IMR-90 (cell line): ENCODE data around the gene STUB1. TPM values are rescaled to one million over a fixed set of nuclear protein-coding genes. Genes with fewer than 3 reads are reported as not detected.
"Not testable (repeated sequence)": the region's sequence is repeated elsewhere in the genome, so short reads cannot be mapped to it uniquely, and the experiment has no call there.

ENCODE experiments used
- ATAC-seq: fragments of 200-7000 bp; cut with Tn5 transposase; 2 replicates; pipeline ENCODE4 v1.9.1; 2020; ENCODE audit warnings: low read depth, mild to moderate bottlenecking, moderate library complexity
- BruUV-seq: library from RNA; stranded (reverse); fragments of 400-500 nt; replicated peaks from 2 replicates; lab custom pipeline; 2021; lab: Mats Ljungman, UMichigan
- CTCF ChIA-PET: fragments of 300-600 bp; formaldehyde crosslinking; extraction: SDS; loops from one replicate; lab custom pipeline; 2021; ENCODE audit warnings: antibody characterized with exemption; lab: Yijun Ruan, JAX
- POLR2A ChIA-PET: fragments of 300-600 bp; sonication (Branson Sonifier 250); formaldehyde crosslinking; loops from one replicate; lab custom pipeline; 2022; ENCODE audit warnings: antibody characterized with exemption; ENCODE audit not compliant: unreplicated experiment; lab: Charles Lee
- DNase-seq: peaks from one replicate; pipeline ENCODE4 v3.0.0; 2013
- H2AFZ ChIP-seq: replicated peaks from 2 replicates; pipeline ENCODE3; 2013; ENCODE audit warnings: low read length, mild to moderate bottlenecking; ENCODE audit not compliant: poor library complexity
- H2AK5ac ChIP-seq: 2 replicates; pipeline ENCODE4 v1.6.1; 2013; ENCODE audit warnings: low read depth, low read length, inconsistent platforms
- H2AK9ac ChIP-seq: replicated peaks from 2 replicates; pipeline ENCODE3; 2013; ENCODE audit warnings: mild to moderate bottlenecking, low read depth, low read length, moderate library complexity; ENCODE audit not compliant: poor library complexity
- H2BK120ac ChIP-seq: 2 replicates; pipeline ENCODE4 v1.6.1; 2013; ENCODE audit warnings: low read depth, low read length, inconsistent platforms
- H2BK15ac ChIP-seq: 3 replicates; pipeline ENCODE4 v1.6.1; 2013; ENCODE audit warnings: low read depth, low read length, inconsistent platforms
- H2BK20ac ChIP-seq: 2 replicates; pipeline ENCODE4 v1.6.1; 2013; ENCODE audit warnings: low read depth, mild to moderate bottlenecking, inconsistent platforms, low read length, moderate library complexity
- H2BK5ac ChIP-seq: 2 replicates; pipeline ENCODE4 v1.6.1; 2013; ENCODE audit warnings: mild to moderate bottlenecking, low read depth, low read length, inconsistent platforms; ENCODE audit not compliant: poor library complexity, severe bottlenecking
- H3K14ac ChIP-seq: replicated peaks from 2 replicates; pipeline ENCODE4 v1.6.1; 2013; ENCODE audit warnings: low read depth, low read length, inconsistent platforms
- H3K18ac ChIP-seq: 2 replicates; pipeline ENCODE4 v1.6.1; 2013; ENCODE audit warnings: low read depth, low read length, control low read depth
- H3K23ac ChIP-seq: 2 replicates; pipeline ENCODE4 v1.6.1; 2013; ENCODE audit warnings: low read depth, low read length, inconsistent platforms
- H3K27ac ChIP-seq: 2 replicates; pipeline ENCODE4 v1.5.1; 2013; ENCODE audit warnings: mild to moderate bottlenecking, control low read depth, low read length; ENCODE audit not compliant: insufficient read depth
- H3K27me3 ChIP-seq: 2 replicates; pipeline ENCODE4 v1.6.1; 2013; ENCODE audit warnings: low read length; ENCODE audit not compliant: control insufficient read depth, insufficient read depth
- H3K36me3 ChIP-seq: 2 replicates; pipeline ENCODE4 v1.6.1; 2013; ENCODE audit warnings: low read length, mixed read lengths; ENCODE audit not compliant: control insufficient read depth, insufficient read depth
- H3K4ac ChIP-seq: 2 replicates; pipeline ENCODE4 v1.6.1; 2013; ENCODE audit warnings: low read depth, low read length, inconsistent platforms
- H3K4me1 ChIP-seq: 2 replicates; pipeline ENCODE4 v1.6.1; 2013; ENCODE audit warnings: low read length, mixed read lengths; ENCODE audit not compliant: control insufficient read depth, insufficient read depth
- H3K4me2 ChIP-seq: 2 replicates; pipeline ENCODE4 v1.6.1; 2013; ENCODE audit warnings: low read depth, mild to moderate bottlenecking, control low read depth, low read length, moderate library complexity
- H3K4me3 ChIP-seq: 2 replicates; pipeline ENCODE4 v1.5.1; 2013; ENCODE audit warnings: low read depth, mild to moderate bottlenecking, control low read depth, low read length, moderate library complexity; ENCODE audit not compliant: insufficient read depth
- H3K56ac ChIP-seq: 2 replicates; pipeline ENCODE4 v1.6.1; 2013; ENCODE audit warnings: low read length, inconsistent platforms; ENCODE audit not compliant: insufficient read depth; ENCODE audit errors: extremely low read depth
- H3K79me1 ChIP-seq, 2 experiments: 2 replicates each; pipeline ENCODE4 v1.6.1; 2013; ENCODE audit warnings: low read length in 2 of 2, inconsistent platforms in 1 of 2, low read depth in 1 of 2
- H3K9ac ChIP-seq: 2 replicates; pipeline ENCODE4 v1.6.1; 2013; ENCODE audit warnings: low read depth, low read length, control low read depth
- H3K9me1 ChIP-seq: 2 replicates; pipeline ENCODE4 v1.6.1; 2013; ENCODE audit warnings: low read length, inconsistent platforms; ENCODE audit not compliant: insufficient read depth
- H3K9me3 ChIP-seq: 2 replicates; pipeline ENCODE4 v1.6.1; 2013; ENCODE audit warnings: low read length; ENCODE audit not compliant: control insufficient read depth, insufficient read depth
- H4K20me1 ChIP-seq: 2 replicates; pipeline ENCODE4 v1.6.1; 2013; ENCODE audit warnings: low read length, inconsistent platforms; ENCODE audit not compliant: insufficient read depth
- H4K5ac ChIP-seq: 2 replicates; pipeline ENCODE4 v1.6.1; 2013; ENCODE audit warnings: mild to moderate bottlenecking, low read depth, low read length, control low read depth
- H4K8ac ChIP-seq, 2 experiments: 2 replicates each; pipeline ENCODE4 v1.6.1; 2013; ENCODE audit warnings: low read depth in 2 of 2, low read length in 2 of 2, control low read depth in 1 of 2, inconsistent platforms in 1 of 2
- H4K91ac ChIP-seq: 2 replicates; pipeline ENCODE4 v1.6.1; 2013; ENCODE audit warnings: low read depth, low read length, inconsistent platforms; ENCODE audit not compliant: insufficient read depth
- WGBS, 2 experiments: methylation state at CpG; one replicate each; pipeline versions ENCODE4 v1.1.5 to v1.1.7; 2013; ENCODE audit warnings: missing lambda C conversion rate in 2 of 2; ENCODE audit not compliant: insufficient read length in 1 of 2; ENCODE audit errors: extremely low coverage in 2 of 2; 5-methylcytosine and 5-hydroxymethylcytosine counted together
- dilution Hi-C: fragments of 300-500 bp; cut with HindIII; formaldehyde crosslinking; loops from one replicate; pipeline ENCODE4 v1.14.3; 2018; ENCODE audit warnings: low sequenced_read_pairs; ENCODE audit not compliant: unreplicated experiment
- in situ Hi-C: fragments of 300-500 bp; cut with MboI; formaldehyde crosslinking; loops from 3 replicates; pipeline ENCODE4 v1.14.3; 2019; ENCODE audit warnings: low sequenced_read_pairs, inconsistent platforms, mixed read lengths
- intact Hi-C: fragments of 100-400 bp; cut with micrococcal nuclease; formaldehyde crosslinking; loops from 2 replicates; pipeline ENCODE4 v1.10.0; 2022
- polyA plus RNA-seq, 3 experiments: library from polyadenylated mRNA; depleted of rRNA; stranded (reverse); fragments of >200 nt; gene quantifications; 2 replicates each; pipeline ENCODE4 v1.2.3, GENCODE V29; 2012; ENCODE audit warnings: low replicate concordance in 1 of 3
- total RNA-seq: library from RNA; depleted of rRNA; stranded (reverse); fragments of >200 nt; gene quantifications from 2 replicates; pipeline ENCODE4 v1.2.3, GENCODE V29; 2012

The STUB1 gene
- total and polyA plus RNA-seq, 2 of the 4 experiments (the other 2 are of a cell fraction) = 183 to 186 TPM

- H3K9me1 ChIP-seq = peaks cover 11% of the 10 kb centered on the region
- ATAC-seq, H2AK9ac ChIP-seq, H3K4me3 ChIP-seq, dilution Hi-C loops, H3K14ac ChIP-seq, H3K23ac ChIP-seq, DNase-seq, H3K4me2 ChIP-seq, BruUV-seq, H3K18ac ChIP-seq, H3K36me3 ChIP-seq, H2BK20ac ChIP-seq, CTCF ChIA-PET, POLR2A ChIA-PET, H3K9me3 ChIP-seq, H2BK15ac ChIP-seq, H4K20me1 ChIP-seq, H4K5ac ChIP-seq, in situ Hi-C loops, H3K4ac ChIP-seq, H2AFZ ChIP-seq, H3K27ac ChIP-seq, H2BK120ac ChIP-seq, H3K56ac ChIP-seq, H3K9ac ChIP-seq, H2BK5ac ChIP-seq, intact Hi-C loops, H2AK5ac ChIP-seq, H4K91ac ChIP-seq: not testable (repeated sequence)
- WGBS, 2 experiments = 84% methylated on average over 12 of the region's 16 CpGs; no CpG with 5 or more reads in 1 of the 2 experiments
- peak overlapping the region in 1 of 2 experiments; percentile 64; a peak in 1 of 4 replicates for H4K8ac ChIP-seq
- H3K4me1 ChIP-seq = peaks cover 12% of the 10 kb centered on the region
- peaks cover 9 to 28% of the 10 kb centered on the region in 2 experiments; a peak in 3 of 4 replicates for H3K79me1 ChIP-seq
- peaks cover 39% of the 10 kb centered on the region for H3K27me3 ChIP-seq
Measured at GRCh38 chr16:691242-691641, 11.0 kb downstream of the STUB1 start.
